Limb (tissue), 2 donors: ENCODE results near the gene TSGA10.
A peak's percentile ranks its signal among the peaks of the same experiment; 100 is the strongest.
"Not testable (repeated sequence)": the region's sequence is repeated elsewhere in the genome, so short reads cannot be mapped to it uniquely, and the experiment has no call there.

Source experiments
- DNase-seq, 2 donors: peaks; one replicate each; pipeline ENCODE4 v3.0.0-alpha.2; 2016; ENCODE audit errors: extremely low spot score in 2 of 2

Gene TSGA10

GRCh38 chr2:99152199-99152895, 2.4 kb downstream of the TSGA10 start:
- no peak for DNase-seq

GRCh38 chr2:99150706-99151105, 4.0 kb downstream of the TSGA10 start:
- no peak for DNase-seq

GRCh38 chr2:99141110-99142108, 13.3 kb downstream of the TSGA10 start, which contains the start of gene C2orf15:
Gene C2orf15, plus strand, starts transcription at chr2:99141707. Its CDS starts 8,852 bp downstream, at chr2:99150559.
- peak; percentile 90 to 95 for DNase-seq

- no peak for DNase-seq
Observed at GRCh38 chr2:99140860-99141109, 14.0 kb downstream of the TSGA10 start.

GRCh38 chr2:99140056-99140859, 14.5 kb downstream of the TSGA10 start:
- no peak for DNase-seq

GRCh38 chr2:99139003-99139402, 15.7 kb downstream of the TSGA10 start:
- no peak for DNase-seq

GRCh38 chr2:99135044-99135556, 19.6 kb downstream of the TSGA10 start:
- not testable (repeated sequence) for DNase-seq

- no peak for DNase-seq
Observed at GRCh38 chr2:99127981-99128380, 26.8 kb downstream of the TSGA10 start.

GRCh38 chr2:99112617-99113016, 42.1 kb downstream of the TSGA10 start:
- DNase-seq, result no peak

- no peak for DNase-seq
Observed at GRCh38 chr2:99111945-99112344, 42.8 kb downstream of the TSGA10 start.

- DNase-seq, result no peak
Observed at GRCh38 chr2:99111236-99111635, 43.5 kb downstream of the TSGA10 start.

GRCh38 chr2:99106913-99107312, 47.8 kb downstream of the TSGA10 start:
- DNase-seq, result no peak

GRCh38 chr2:99104006-99104405, 50.7 kb downstream of the TSGA10 start:
- no peak for DNase-seq

- DNase-seq, result peak in 1 of 2 donors; percentile 13
Observed at GRCh38 chr2:99101697-99102096, 53.0 kb downstream of the TSGA10 start.

- DNase-seq, result no peak
Observed at GRCh38 chr2:99096728-99097127, 58.0 kb downstream of the TSGA10 start.

GRCh38 chr2:99088017-99088416, 66.7 kb downstream of the TSGA10 start:
- DNase-seq, result no peak

GRCh38 chr2:99086385-99086784, 68.4 kb downstream of the TSGA10 start:
- DNase-seq, result no peak

- no peak for DNase-seq
Observed at GRCh38 chr2:99085421-99085820, 69.3 kb downstream of the TSGA10 start.

GRCh38 chr2:99084256-99084655, 70.5 kb downstream of the TSGA10 start:
- DNase-seq, result no peak

GRCh38 chr2:99081891-99082290, 72.9 kb downstream of the TSGA10 start:
- DNase-seq, result no peak

- no peak for DNase-seq
Observed at GRCh38 chr2:99079226-99079625, 75.5 kb downstream of the TSGA10 start.

- DNase-seq, result no peak
Observed at GRCh38 chr2:99072551-99072950, 82.2 kb downstream of the TSGA10 start.
